ENCODE data around the gene NBL1.

DNA sequence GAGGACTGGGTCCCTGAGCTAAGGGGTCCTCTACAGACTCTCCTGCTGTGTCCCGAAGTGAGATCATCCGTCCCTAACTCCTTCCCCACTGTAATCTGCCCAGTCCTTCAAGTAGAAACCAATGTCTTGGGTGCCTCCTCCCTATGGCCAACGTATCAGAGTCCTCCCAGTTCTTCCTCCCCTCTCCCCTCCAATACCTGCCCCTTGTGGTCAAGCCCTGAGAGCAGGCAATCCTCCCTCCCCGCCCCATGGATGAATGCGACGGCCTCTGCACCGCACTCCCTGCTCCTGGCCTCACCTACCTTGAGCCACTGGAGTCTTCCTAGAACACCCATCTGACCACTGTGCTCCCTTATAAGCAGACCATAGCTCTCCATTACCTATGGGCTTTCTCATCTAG is 51.7 kb downstream of the NBL1 start:
- no peak for TF ChIP-seq POLR2A (IDR thresholded peaks at IDR 0.05)
- TF ChIP-seq, protein P1, sequence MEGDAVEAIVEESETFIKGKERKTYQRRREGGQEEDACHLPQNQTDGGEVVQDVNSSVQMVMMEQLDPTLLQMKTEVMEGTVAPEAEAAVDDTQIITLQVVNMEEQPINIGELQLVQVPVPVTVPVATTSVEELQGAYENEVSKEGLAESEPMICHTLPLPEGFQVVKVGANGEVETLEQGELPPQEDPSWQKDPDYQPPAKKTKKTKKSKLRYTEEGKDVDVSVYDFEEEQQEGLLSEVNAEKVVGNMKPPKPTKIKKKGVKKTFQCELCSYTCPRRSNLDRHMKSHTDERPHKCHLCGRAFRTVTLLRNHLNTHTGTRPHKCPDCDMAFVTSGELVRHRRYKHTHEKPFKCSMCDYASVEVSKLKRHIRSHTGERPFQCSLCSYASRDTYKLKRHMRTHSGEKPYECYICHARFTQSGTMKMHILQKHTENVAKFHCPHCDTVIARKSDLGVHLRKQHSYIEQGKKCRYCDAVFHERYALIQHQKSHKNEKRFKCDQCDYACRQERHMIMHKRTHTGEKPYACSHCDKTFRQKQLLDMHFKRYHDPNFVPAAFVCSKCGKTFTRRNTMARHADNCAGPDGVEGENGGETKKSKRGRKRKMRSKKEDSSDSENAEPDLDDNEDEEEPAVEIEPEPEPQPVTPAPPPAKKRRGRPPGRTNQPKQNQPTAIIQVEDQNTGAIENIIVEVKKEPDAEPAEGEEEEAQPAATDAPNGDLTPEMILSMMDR (IDR thresholded peaks at IDR 0.05), result no peak
